Spleen (tissue), 11 donors: Measurements from ENCODE around the gene PLCB1. TPM values are rescaled to one million over a fixed set of nuclear protein-coding genes. Genes with fewer than 3 reads are reported as not detected.
A peak's percentile ranks its signal among the peaks of the same experiment; 100 is the strongest.

Experiments used
- DNase-seq: peaks from one replicate; pipeline ENCODE4 v3.0.0-alpha.2; 2020
- H3K27ac ChIP-seq, 8 donors: fragments of 200-600 bp; sonication (generic) in 7 of 8; 1 replicate in 4 of 8; 2 replicates in 4 of 8; pipeline versions ENCODE4 v1.5.0 to v1.8.0; 2016 to 2021; ENCODE audit warnings: inconsistent platforms in 4 of 8, mild to moderate bottlenecking in 4 of 8, moderate library complexity in 1 of 8
- H3K27me3 ChIP-seq, 7 donors: fragments of 200-600 bp; sonication (generic) in 6 of 7; replicated peaks in 1 of 7; 1 replicate in 4 of 7; 2 replicates in 3 of 7; pipeline versions ENCODE4 v1.5.0 to v1.8.0; 2016 to 2021; ENCODE audit warnings: inconsistent platforms in 3 of 7, mild to moderate bottlenecking in 1 of 7
- H3K36me3 ChIP-seq, 6 donors: fragments of 200-600 bp; sonication (generic) in 5 of 6; 1 replicate in 4 of 6; 2 replicates in 2 of 6; pipeline versions ENCODE4 v1.5.0 to v1.8.0; 2016 to 2021; ENCODE audit warnings: inconsistent platforms in 2 of 6
- H3K4me1 ChIP-seq, 6 donors: fragments of 200-600 bp; sonication (generic) in 5 of 6; 1 replicate in 3 of 6; 2 replicates in 3 of 6; pipeline versions ENCODE4 v1.5.0 to v1.8.0; 2016 to 2021; ENCODE audit warnings: inconsistent platforms in 3 of 6
- H3K4me3 ChIP-seq, 8 donors: fragments of 200-600 bp; sonication (generic) in 7 of 8; 1 replicate in 4 of 8; 2 replicates in 4 of 8; pipeline versions ENCODE4 v1.5.0 to v1.8.0; 2016 to 2021; ENCODE audit warnings: inconsistent platforms in 4 of 8, mild to moderate bottlenecking in 4 of 8, moderate library complexity in 2 of 8
- H3K9me3 ChIP-seq, 8 donors: fragments of 200-600 bp; sonication (generic) in 7 of 8; 1 replicate in 4 of 8; 2 replicates in 4 of 8; pipeline versions ENCODE4 v1.5.0 to v1.8.0; 2016 to 2021; ENCODE audit warnings: inconsistent platforms in 4 of 8
- CTCF ChIP-seq, 11 experiments: fragments of 200-600 bp in 7 of 11; fragments of 450-650 bp in 4 of 11; sonication (generic) in 4 of 11; IDR thresholded peaks in 8 of 11; conservative IDR thresholded peaks in 3 of 11; 1 replicate in 7 of 11; 2 replicates in 4 of 11; pipeline versions ENCODE4 v1.4.0 to v1.8.0; 2016 to 2021; ENCODE audit warnings: antibody characterized with exemption in 11 of 11, inconsistent platforms in 4 of 11, mild to moderate bottlenecking in 1 of 11
- POLR2A ChIP-seq, 3 donors: fragments of 450-650 bp; IDR thresholded peaks; one replicate each; pipeline ENCODE4 v1.5.1; 2017; ENCODE audit warnings: antibody characterized with exemption in 3 of 3, mild to moderate bottlenecking in 1 of 3
- POLR2AphosphoS5 ChIP-seq, 3 donors: sonication (generic); formaldehyde crosslinking; IDR thresholded peaks; one replicate each; pipeline ENCODE4 v1.5.1; 2017; ENCODE audit warnings: antibody characterized with exemption in 3 of 3
- WGBS, 5 donors: extraction: QIAGEN DNeasy Blood & Tissue Kit in 3 of 5; methylation state at CpG; one replicate each; pipeline versions ENCODE4 v1.1.5 to v1.1.7; 2013 to 2018; 5-methylcytosine and 5-hydroxymethylcytosine counted together
- intact Hi-C: fragments of 100-400 bp; cut with DNase I; formaldehyde crosslinking; loops from one replicate; pipeline ENCODE4 v1.15.0; 2023; ENCODE audit warnings: low total_unique reads
- polyA plus RNA-seq, 3 donors: library from polyadenylated mRNA; stranded (reverse); fragments of 200-250 nt; gene quantifications; one replicate each; pipeline ENCODE4 v1.2.1, GENCODE V29; 2013
- total RNA-seq, 7 donors: library from RNA; depleted of rRNA in 3 of 7; stranded (reverse); fragments of >200 nt in 3 of 7; fragmentation: NEBNext Ultra II Directional in 4 of 7; extraction: Animal tissue kit (Norgen Biotek cat#: 25700) in 4 of 7; gene quantifications; one replicate each; pipeline versions ENCODE4 v1.1.0 to v1.2.1, GENCODE V29; 2016 to 2021
- donor health status: healthy with polysubstance abuse.
- donor health status: DM: no; HTN: no; CAD: no; lungs with moderate emphysema.
- donor health status: DM: no; HTN: no; CAD: no.
- donor health status: Bipolar disorder and iron deficiency.
- donor health status: healthy.
- donor health status: DM: no; HTN: no; CAD: no.
- donor health status: DM: yes; HTN: yes; CAD: no.

Gene PLCB1
- total and polyA plus RNA-seq, 10 donors, result 1.0 to 33.7 (median 16.2) TPM

GRCh38 chr20:8535403-8536261 is 403.6 kb downstream of the PLCB1 start:
- no peaks in the 10 kb centered on the region for H3K36me3 ChIP-seq
- no peak overlapping the region for H3K4me3 ChIP-seq
- intact Hi-C loops, result no loop called here
- H3K27ac ChIP-seq, result peak overlapping the region in 1 of 8 donors; percentile 18
- no peaks in the 10 kb centered on the region for H3K9me3 ChIP-seq
- H3K4me1 ChIP-seq, result peaks cover 0 to 19% (median 2%) of the 10 kb centered on the region in 6 donors
- WGBS, 5 donors, result 87 to 95% (median 92%) methylated on average over 3 of the region's 3 CpGs
- H3K27me3 ChIP-seq, result no peaks in the 10 kb centered on the region
- peak in 7 of 11 experiments; percentile 26 to 46 (median 38) for TF ChIP-seq CTCF (IDR thresholded peaks at IDR 0.05 in 8 of 11, conservative IDR thresholded peaks at IDR 0.05 in 3 of 11)
- no peak for TF ChIP-seq POLR2A (IDR thresholded peaks at IDR 0.05)
- no peak for TF ChIP-seq POLR2AphosphoS5 (IDR thresholded peaks at IDR 0.05)
- DNase-seq, result no peak

GRCh38 chr20:8536262-8536618 is 404.2 kb downstream of the PLCB1 start:
- peaks cover 0 to 19% (median 2%) of the 10 kb centered on the region in 6 donors for H3K4me1 ChIP-seq
- no peaks in the 10 kb centered on the region for H3K27me3 ChIP-seq
- H3K9me3 ChIP-seq, result no peaks in the 10 kb centered on the region
- H3K27ac ChIP-seq, result peak overlapping the region in 1 of 8 donors; percentile 18
- intact Hi-C loops, result no loop called here
- TF ChIP-seq CTCF (IDR thresholded peaks at IDR 0.05 in 8 of 11, conservative IDR thresholded peaks at IDR 0.05 in 3 of 11) (no peak), POLR2AphosphoS5 (IDR thresholded peaks at IDR 0.05) (no peak), POLR2A (IDR thresholded peaks at IDR 0.05) (no peak)
- DNase-seq, result no peak
- H3K4me3 ChIP-seq, result no peak overlapping the region
- 68 to 82% (median 75%) methylated on average over 5 of the region's 5 CpGs for WGBS, 5 donors
- H3K36me3 ChIP-seq, result no peaks in the 10 kb centered on the region

GRCh38 chr20:8540466-8540865 is 408.4 kb downstream of the PLCB1 start:
- Histone ChIP-seq H3K27me3 (no peaks in the 10 kb centered on the region), H3K4me1 (peaks cover 0 to 31% (median 12%) of the 10 kb centered on the region in 6 donors), H3K4me3 (no peak overlapping the region), H3K36me3 (no peaks in the 10 kb centered on the region), H3K27ac (no peak overlapping the region), H3K9me3 (no peaks in the 10 kb centered on the region)
- TF ChIP-seq CTCF (IDR thresholded peaks at IDR 0.05 in 8 of 11, conservative IDR thresholded peaks at IDR 0.05 in 3 of 11), result no peak
- TF ChIP-seq POLR2A (IDR thresholded peaks at IDR 0.05), result no peak
- TF ChIP-seq POLR2AphosphoS5 (IDR thresholded peaks at IDR 0.05), result no peak
- intact Hi-C loops, result no loop called here
- DNase-seq, result no peak

GRCh38 chr20:8542110-8542486 is 410.0 kb downstream of the PLCB1 start:
- intact Hi-C loops, result no loop called here
- Histone ChIP-seq H3K27me3 (no peaks in the 10 kb centered on the region), H3K4me1 (peaks cover 0 to 19% (median 10%) of the 10 kb centered on the region in 6 donors), H3K4me3 (no peak overlapping the region), H3K27ac (peak overlapping the region in 2 of 8 donors; percentile 12 to 29), H3K9me3 (no peaks in the 10 kb centered on the region), H3K36me3 (no peaks in the 10 kb centered on the region)
- no peak for DNase-seq
- TF ChIP-seq POLR2AphosphoS5 (IDR thresholded peaks at IDR 0.05) (no peak), CTCF (IDR thresholded peaks at IDR 0.05 in 8 of 11, conservative IDR thresholded peaks at IDR 0.05 in 3 of 11) (no peak), POLR2A (IDR thresholded peaks at IDR 0.05) (no peak)
- WGBS, 5 donors, result 50 to 76% (median 51%) methylated on average over 9 of the region's 9 CpGs
